ENCODE measurements around the gene SIRT3. TPM values are rescaled to one million over a fixed set of nuclear protein-coding genes. Genes with fewer than 3 reads are reported as not detected.

SIRT3 gene
- total RNA-seq, 1 donor from 2014 or later, result 69.9 TPM

- intact Hi-C loops (cut with DNase I), result no loop called here
- DNase-seq (ENCODE audit: low spot score in 2 of 2), result no peak
- Histone ChIP-seq H3K4me1 (peaks cover 5 to 6% of the 10 kb centered on the region in 2 donors), H3K27me3 (peaks cover 24% of the 10 kb centered on the region), H3K4me3 (no peak overlapping the region), H3K27ac (no peak overlapping the region), H3K9me3 (no peaks in the 10 kb centered on the region), H3K36me3 (no peaks in the 10 kb centered on the region)
- TF ChIP-seq CTCF (IDR thresholded peaks at IDR 0.05), result no peak
These were observed 47.4 kb upstream of the SIRT3 start for GRCh38 chr11:283405-284104.

GRCh38 chr11:282630-283360, 46.7 kb upstream of the SIRT3 start:
- intact Hi-C loops (cut with DNase I), result no loop called here
- no peak for TF ChIP-seq CTCF (IDR thresholded peaks at IDR 0.05)
- Histone ChIP-seq H3K4me1 (peaks cover 0 to under 1% of the 10 kb centered on the region in 2 donors), H3K36me3 (no peaks in the 10 kb centered on the region), H3K27ac (no peak overlapping the region), H3K27me3 (peaks cover 24% of the 10 kb centered on the region), H3K9me3 (no peaks in the 10 kb centered on the region), H3K4me3 (no peak overlapping the region)
- peak in 1 of 2 donors; percentile 56 for DNase-seq (ENCODE audit: low spot score in 2 of 2)

- DNase-seq (ENCODE audit: low spot score in 2 of 2), result peak in 1 of 2 donors; percentile 61
These were observed 46.0 kb upstream of the SIRT3 start for GRCh38 chr11:282171-282570.

GRCh38 chr11:281486-282161, 45.5 kb upstream of the SIRT3 start:
- Histone ChIP-seq H3K27me3 (peaks cover 23% of the 10 kb centered on the region), H3K9me3 (no peaks in the 10 kb centered on the region), H3K4me3 (no peak overlapping the region), H3K4me1 (no peaks in the 10 kb centered on the region), H3K27ac (no peak overlapping the region), H3K36me3 (no peaks in the 10 kb centered on the region)
- no peak for DNase-seq (ENCODE audit: low spot score in 2 of 2)
- no peak for TF ChIP-seq CTCF (IDR thresholded peaks at IDR 0.05)
- intact Hi-C loops (cut with DNase I), result no loop called here

More at GRCh38 chr11:282171-282570, 46.0 kb upstream of the SIRT3 start:
- intact Hi-C loops (cut with DNase I), result no loop called here
- Histone ChIP-seq H3K4me1 (no peaks in the 10 kb centered on the region), H3K27ac (no peak overlapping the region), H3K27me3 (peaks cover 23% of the 10 kb centered on the region), H3K4me3 (no peak overlapping the region), H3K36me3 (no peaks in the 10 kb centered on the region), H3K9me3 (no peaks in the 10 kb centered on the region)
- TF ChIP-seq CTCF (IDR thresholded peaks at IDR 0.05), result no peak

- no peak overlapping the region for H3K27ac ChIP-seq
- peaks cover 23% of the 10 kb centered on the region for H3K27me3 ChIP-seq
- H3K36me3 ChIP-seq, result no peaks in the 10 kb centered on the region
- H3K9me3 ChIP-seq, result peaks cover 0 to 1% of the 10 kb centered on the region in 2 donors
- peak overlapping the region in 1 of 2 donors; percentile 53 for H3K4me3 ChIP-seq
- no peak for TF ChIP-seq CTCF (IDR thresholded peaks at IDR 0.05)
- no peaks in the 10 kb centered on the region for H3K4me1 ChIP-seq
- DNase-seq (ENCODE audit: low spot score in 2 of 2), result peak in 1 of 2 donors; percentile 63
- intact Hi-C loops (cut with DNase I), result no loop called here
These were observed 44.8 kb upstream of the SIRT3 start for GRCh38 chr11:280706-281485.
